ENCODE results near the gene SLC2A5.

DNA sequence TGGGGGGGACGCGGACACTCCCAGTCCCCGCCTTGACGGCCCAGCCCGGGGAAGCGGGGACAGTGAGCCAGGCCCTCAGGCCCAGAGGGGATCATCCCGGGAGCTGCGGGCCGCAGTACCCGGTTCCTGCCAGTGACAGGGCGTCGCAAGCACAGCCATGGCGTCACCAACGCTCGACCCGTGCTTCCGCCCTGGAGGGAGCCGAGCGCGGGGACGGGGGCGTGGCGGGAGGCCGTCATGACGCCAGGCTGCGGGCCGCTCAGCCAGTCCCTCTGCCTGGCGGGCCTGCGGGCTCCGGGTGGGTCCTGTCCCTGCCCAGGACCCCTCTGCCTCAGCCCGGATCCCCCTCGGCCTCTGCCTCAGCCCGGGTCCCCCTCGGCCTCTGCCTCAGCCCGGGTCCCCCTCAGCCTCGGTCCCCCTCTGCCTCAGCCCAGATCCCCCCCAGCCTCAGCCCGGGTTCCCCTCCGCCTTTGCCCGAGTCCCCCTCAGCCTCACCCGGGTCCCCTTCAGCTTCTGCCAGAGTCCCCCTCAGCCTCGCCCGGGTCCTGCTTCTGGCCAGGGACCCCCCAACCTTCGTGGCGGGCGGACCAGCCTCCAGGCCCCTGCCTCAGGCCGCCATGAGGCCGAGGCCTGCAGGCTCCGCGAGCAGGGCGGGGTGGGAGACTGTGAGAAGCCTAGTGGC is 2.3 kb upstream of the SLC2A5 start:
- no peak for TF ChIP-seq EZH2phosphoT487 (IDR thresholded peaks at IDR 0.05; ENCODE audit: borderline replicate concordance, low read length)
- TF ChIP-seq, protein P1, sequence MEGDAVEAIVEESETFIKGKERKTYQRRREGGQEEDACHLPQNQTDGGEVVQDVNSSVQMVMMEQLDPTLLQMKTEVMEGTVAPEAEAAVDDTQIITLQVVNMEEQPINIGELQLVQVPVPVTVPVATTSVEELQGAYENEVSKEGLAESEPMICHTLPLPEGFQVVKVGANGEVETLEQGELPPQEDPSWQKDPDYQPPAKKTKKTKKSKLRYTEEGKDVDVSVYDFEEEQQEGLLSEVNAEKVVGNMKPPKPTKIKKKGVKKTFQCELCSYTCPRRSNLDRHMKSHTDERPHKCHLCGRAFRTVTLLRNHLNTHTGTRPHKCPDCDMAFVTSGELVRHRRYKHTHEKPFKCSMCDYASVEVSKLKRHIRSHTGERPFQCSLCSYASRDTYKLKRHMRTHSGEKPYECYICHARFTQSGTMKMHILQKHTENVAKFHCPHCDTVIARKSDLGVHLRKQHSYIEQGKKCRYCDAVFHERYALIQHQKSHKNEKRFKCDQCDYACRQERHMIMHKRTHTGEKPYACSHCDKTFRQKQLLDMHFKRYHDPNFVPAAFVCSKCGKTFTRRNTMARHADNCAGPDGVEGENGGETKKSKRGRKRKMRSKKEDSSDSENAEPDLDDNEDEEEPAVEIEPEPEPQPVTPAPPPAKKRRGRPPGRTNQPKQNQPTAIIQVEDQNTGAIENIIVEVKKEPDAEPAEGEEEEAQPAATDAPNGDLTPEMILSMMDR (IDR thresholded peaks at IDR 0.05; ENCODE audit: low read depth, low read length, poor library complexity, severe bottlenecking): no peak

All from DOHH2 (cell line).